Endodermal cell (in vitro differentiated cells): ENCODE measurements around the gene EAPP. TPM values are rescaled to one million over a fixed set of nuclear protein-coding genes. Genes with fewer than 3 reads are reported as not detected.
"Not testable (repeated sequence)": the region's sequence is repeated elsewhere in the genome, so short reads cannot be mapped to it uniquely, and the experiment has no call there.

Source experiments
- DNase-seq: peaks from one replicate; pipeline ENCODE4 v3.0.0-alpha.2; 2017
- H3K27ac ChIP-seq: 2 replicates; pipeline ENCODE4 v1.5.1; 2013; ENCODE audit warnings: mild to moderate bottlenecking, low read depth, low read length, moderate library complexity
- H3K27me3 ChIP-seq: 2 replicates; pipeline ENCODE4 v1.6.1; 2013; ENCODE audit warnings: mild to moderate bottlenecking, low read length, moderate library complexity; ENCODE audit not compliant: insufficient read depth, control insufficient read depth, poor library complexity, severe bottlenecking
- H3K36me3 ChIP-seq: 2 replicates; pipeline ENCODE4 v1.7.0; 2013; ENCODE audit warnings: mild to moderate bottlenecking, low read length, moderate library complexity; ENCODE audit not compliant: control insufficient read depth, insufficient read depth
- H3K4me1 ChIP-seq: one replicate; pipeline ENCODE4 v1.7.0; 2013; ENCODE audit warnings: low read length; ENCODE audit not compliant: control insufficient read depth, insufficient read depth
- H3K4me3 ChIP-seq: 2 replicates; pipeline ENCODE4 v1.5.1; 2013; ENCODE audit warnings: mild to moderate bottlenecking, low read length, moderate library complexity
- H3K9ac ChIP-seq: 2 replicates; pipeline ENCODE4 v1.6.1; 2013; ENCODE audit warnings: mild to moderate bottlenecking, low read length, moderate library complexity; ENCODE audit not compliant: poor library complexity, severe bottlenecking; ENCODE audit errors: extremely low read depth
- H3K9me3 ChIP-seq: 2 replicates; pipeline ENCODE4 v1.6.1; 2013; ENCODE audit warnings: mild to moderate bottlenecking, low read length, moderate library complexity; ENCODE audit not compliant: control insufficient read depth
- H3K27ac Mint-ChIP-seq: 2 replicates; pipeline ENCODE4 v1.8.0; 2020; ENCODE audit warnings: mixed read lengths
- H3K27me3 Mint-ChIP-seq: 2 replicates; pipeline ENCODE4 v1.8.0; 2021; ENCODE audit warnings: mild to moderate bottlenecking, mixed read lengths; ENCODE audit not compliant: insufficient read depth
- H3K36me3 Mint-ChIP-seq: 2 replicates; pipeline ENCODE4 v1.8.0; 2020; ENCODE audit warnings: low read depth, mixed read lengths
- H3K4me1 Mint-ChIP-seq: 2 replicates; pipeline ENCODE4 v1.8.0; 2020; ENCODE audit warnings: mixed read lengths
- H3K4me3 Mint-ChIP-seq: 2 replicates; pipeline ENCODE4 v1.8.0; 2020; ENCODE audit warnings: mild to moderate bottlenecking, moderate library complexity, mixed read lengths
- H3K9me3 Mint-ChIP-seq: 2 replicates; pipeline ENCODE4 v1.8.0; 2020; ENCODE audit warnings: mild to moderate bottlenecking, mixed read lengths
- WGBS, 2 experiments: methylation state at CpG; one replicate each; pipeline versions ENCODE4 v1.1.5 to v1.1.7; 2013; ENCODE audit warnings: missing lambda C conversion rate in 2 of 2, mixed read lengths in 1 of 2; ENCODE audit not compliant: insufficient coverage in 1 of 2, insufficient read length in 1 of 2; 5-methylcytosine and 5-hydroxymethylcytosine counted together
- total RNA-seq, 2 donors: library from RNA; stranded (reverse); fragmentation: NEBNext Ultra II Directional in 1 of 2; extraction: Animal tissue kit (Norgen Biotek cat#: 25700) in 1 of 2; gene quantifications; 2 replicates in 1 of 2; 3 replicates in 1 of 2; pipeline ENCODE4 v1.2.1, GENCODE V29; 2021
- TF ChIP-seq, protein P1 (sequence below): fragments of 200-600 bp; sonication (generic); conservative IDR thresholded peaks from 2 replicates; pipeline ENCODE4 v1.5.0; 2021; ENCODE audit warnings: antibody characterized with exemption, mild to moderate bottlenecking

EAPP gene
- total RNA-seq, 2 donors from 2014 or later = 34.7 to 38.6 TPM

DNA sequence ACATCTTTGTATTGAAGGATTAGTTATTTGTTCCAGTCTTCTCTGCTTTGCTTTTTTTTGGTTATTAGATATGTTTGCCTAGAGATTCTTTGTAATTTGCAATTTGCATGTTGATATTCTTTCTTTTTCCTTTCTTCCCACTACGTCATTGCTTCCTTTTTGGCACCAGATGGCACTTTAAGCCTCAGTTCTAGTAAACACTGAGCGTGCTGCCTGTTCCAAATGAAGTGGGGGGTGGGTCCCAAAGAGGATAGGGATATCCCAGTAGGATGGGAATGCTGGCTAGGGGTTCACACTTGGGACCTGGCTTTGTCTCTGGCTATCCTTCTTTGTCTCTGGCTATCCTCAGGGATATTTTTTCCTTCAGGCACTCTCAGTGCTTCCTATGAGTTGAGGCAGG is 17.0 kb downstream of the EAPP start:
- no peak overlapping the region for H3K27ac Mint-ChIP-seq

DNA sequence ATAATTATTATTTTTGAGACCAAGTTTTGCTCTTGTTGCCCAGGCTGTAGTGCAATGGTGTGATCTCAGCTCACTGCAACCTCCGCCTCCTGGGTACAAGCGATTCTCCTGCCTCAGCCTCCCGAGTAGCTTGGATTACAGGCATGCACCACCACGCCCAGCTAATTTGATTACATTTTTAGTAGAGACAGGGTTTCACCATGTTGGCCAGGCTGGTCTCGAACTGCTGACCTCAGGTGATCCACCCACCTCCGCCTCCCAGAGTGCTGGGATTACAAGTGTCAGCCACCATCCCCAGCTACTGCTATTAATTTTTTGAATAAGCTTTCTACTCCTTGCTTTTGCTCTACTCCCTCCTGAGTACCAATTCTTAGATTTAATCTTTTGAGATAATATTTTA is 18.4 kb downstream of the EAPP start:
- not testable (repeated sequence) for DNase-seq, H3K4me3 Mint-ChIP-seq, H3K27ac Mint-ChIP-seq, H3K4me3 ChIP-seq, H3K9me3 Mint-ChIP-seq, H3K9ac ChIP-seq, H3K27me3 ChIP-seq, H3K9me3 ChIP-seq, H3K27ac ChIP-seq, H3K4me1 Mint-ChIP-seq, H3K4me1 ChIP-seq, H3K27me3 Mint-ChIP-seq
- 92 to 93% methylated on average over 5 to 6 of the region's 6 CpGs for WGBS, 2 experiments
- H3K36me3 Mint-ChIP-seq = peaks cover 67% of the 10 kb centered on the region
- peaks cover 66% of the 10 kb centered on the region for H3K36me3 ChIP-seq

More for the DNA sequence above, 17.0 kb downstream of the EAPP start:
- DNase-seq = no peak
- Histone ChIP-seq H3K27me3 (no peaks in the 10 kb centered on the region), H3K4me1 (no peaks in the 10 kb centered on the region), H3K4me3 (no peak overlapping the region), H3K9me3 (no peaks in the 10 kb centered on the region), H3K9ac (no peak overlapping the region), H3K36me3 (peaks cover 68% of the 10 kb centered on the region), H3K27ac (no peak overlapping the region)
- H3K9me3 Mint-ChIP-seq = no peaks in the 10 kb centered on the region
- no peak overlapping the region for H3K4me3 Mint-ChIP-seq
- H3K27me3 Mint-ChIP-seq = no peaks in the 10 kb centered on the region
- 100% methylated on average over 2 of the region's 2 CpGs; no CpG with 5 or more reads in 1 of the 2 experiments for WGBS, 2 experiments
- H3K4me1 Mint-ChIP-seq = no peaks in the 10 kb centered on the region
- TF ChIP-seq, protein P1, sequence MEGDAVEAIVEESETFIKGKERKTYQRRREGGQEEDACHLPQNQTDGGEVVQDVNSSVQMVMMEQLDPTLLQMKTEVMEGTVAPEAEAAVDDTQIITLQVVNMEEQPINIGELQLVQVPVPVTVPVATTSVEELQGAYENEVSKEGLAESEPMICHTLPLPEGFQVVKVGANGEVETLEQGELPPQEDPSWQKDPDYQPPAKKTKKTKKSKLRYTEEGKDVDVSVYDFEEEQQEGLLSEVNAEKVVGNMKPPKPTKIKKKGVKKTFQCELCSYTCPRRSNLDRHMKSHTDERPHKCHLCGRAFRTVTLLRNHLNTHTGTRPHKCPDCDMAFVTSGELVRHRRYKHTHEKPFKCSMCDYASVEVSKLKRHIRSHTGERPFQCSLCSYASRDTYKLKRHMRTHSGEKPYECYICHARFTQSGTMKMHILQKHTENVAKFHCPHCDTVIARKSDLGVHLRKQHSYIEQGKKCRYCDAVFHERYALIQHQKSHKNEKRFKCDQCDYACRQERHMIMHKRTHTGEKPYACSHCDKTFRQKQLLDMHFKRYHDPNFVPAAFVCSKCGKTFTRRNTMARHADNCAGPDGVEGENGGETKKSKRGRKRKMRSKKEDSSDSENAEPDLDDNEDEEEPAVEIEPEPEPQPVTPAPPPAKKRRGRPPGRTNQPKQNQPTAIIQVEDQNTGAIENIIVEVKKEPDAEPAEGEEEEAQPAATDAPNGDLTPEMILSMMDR = no peak
- H3K36me3 Mint-ChIP-seq = peaks cover 61% of the 10 kb centered on the region

DNA sequence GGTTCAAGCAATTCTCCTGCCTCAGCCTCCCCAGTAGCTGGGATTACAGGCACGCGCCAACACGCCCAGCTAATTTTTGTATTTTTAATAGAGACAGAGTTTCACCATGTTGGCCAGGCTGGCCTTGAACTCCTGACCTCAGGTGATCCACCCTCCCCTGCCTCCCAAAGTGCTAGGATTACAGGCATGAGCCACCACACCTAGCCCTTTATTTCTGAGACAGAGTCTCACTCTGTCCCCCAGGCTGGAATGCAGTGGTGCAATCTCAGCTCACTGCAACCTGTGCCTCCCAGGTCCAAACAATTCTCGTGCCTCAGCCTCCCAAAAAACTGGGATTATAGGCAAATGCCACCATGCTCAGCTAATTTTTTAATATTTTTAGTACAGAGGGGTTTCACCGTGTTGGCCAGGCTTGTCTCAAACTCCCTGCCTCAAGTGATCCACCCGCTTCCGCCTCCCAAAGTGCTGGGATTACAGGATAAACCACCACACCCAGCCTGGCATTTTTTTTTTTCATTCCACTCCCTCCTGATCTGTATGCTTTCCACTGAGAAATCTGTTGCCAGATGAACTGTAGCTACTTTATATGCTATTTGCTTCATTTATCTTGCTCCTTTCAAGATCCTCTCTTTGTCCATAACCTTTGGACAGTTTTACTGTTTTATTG is 19.1 kb downstream of the EAPP start:
- Mint-ChIP-seq H3K27ac (peak overlapping the region; percentile 23), H3K36me3 (peaks cover 72% of the 10 kb centered on the region)
- H3K9me3 ChIP-seq, H3K4me1 Mint-ChIP-seq, H3K4me3 Mint-ChIP-seq, H3K27me3 ChIP-seq, H3K4me1 ChIP-seq, H3K9ac ChIP-seq, H3K27me3 Mint-ChIP-seq, H3K4me3 ChIP-seq, DNase-seq, H3K27ac ChIP-seq, H3K9me3 Mint-ChIP-seq: not testable (repeated sequence)
- WGBS, 2 experiments = 95 to 96% methylated on average over 6 to 7 of the region's 7 CpGs
- peaks cover 69% of the 10 kb centered on the region for H3K36me3 ChIP-seq

DNA sequence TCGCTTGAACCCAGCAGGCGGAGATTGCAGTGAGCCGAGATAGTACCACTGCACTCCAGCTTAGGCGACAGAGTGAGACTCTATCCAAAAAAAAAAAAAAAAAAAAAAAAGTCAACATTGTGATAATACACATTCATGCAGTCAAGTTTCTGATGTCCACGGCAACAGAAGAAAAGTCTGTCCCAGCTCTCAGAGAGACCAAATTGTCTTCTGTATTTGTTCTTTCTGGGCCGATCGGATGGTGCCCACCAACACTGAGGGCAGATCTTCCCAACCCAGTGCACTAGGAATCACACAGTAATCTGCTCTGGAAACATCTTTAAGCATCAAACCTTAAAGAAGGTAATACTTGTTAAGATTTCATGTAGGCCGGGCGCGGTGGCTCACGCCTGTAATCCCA is 31.6 kb downstream of the EAPP start:
- H3K27me3 Mint-ChIP-seq = no peaks in the 10 kb centered on the region
- Histone ChIP-seq H3K27ac (no peak overlapping the region), H3K36me3 (no peaks in the 10 kb centered on the region), H3K27me3 (no peaks in the 10 kb centered on the region), H3K4me3 (no peak overlapping the region), H3K9me3 (no peaks in the 10 kb centered on the region), H3K4me1 (peaks cover 4% of the 10 kb centered on the region), H3K9ac (no peak overlapping the region)
- H3K4me3 Mint-ChIP-seq = no peak overlapping the region
- no peak overlapping the region for H3K27ac Mint-ChIP-seq
- TF ChIP-seq, protein P1 = no peak
- WGBS, 2 experiments = 88 to 95% methylated on average over 5 to 7 of the region's 11 CpGs
- H3K4me1 Mint-ChIP-seq = peaks cover 8% of the 10 kb centered on the region
- H3K36me3 Mint-ChIP-seq = no peaks in the 10 kb centered on the region
- no peak for DNase-seq
- H3K9me3 Mint-ChIP-seq = no peaks in the 10 kb centered on the region
